ENCODE measurements around the gene HMOX2. TPM values are rescaled to one million over a fixed set of nuclear protein-coding genes. Genes with fewer than 3 reads are reported as not detected.

HMOX2 gene
- total RNA-seq, 1 donor from 2014 or later, result 31.8 TPM

DNA sequence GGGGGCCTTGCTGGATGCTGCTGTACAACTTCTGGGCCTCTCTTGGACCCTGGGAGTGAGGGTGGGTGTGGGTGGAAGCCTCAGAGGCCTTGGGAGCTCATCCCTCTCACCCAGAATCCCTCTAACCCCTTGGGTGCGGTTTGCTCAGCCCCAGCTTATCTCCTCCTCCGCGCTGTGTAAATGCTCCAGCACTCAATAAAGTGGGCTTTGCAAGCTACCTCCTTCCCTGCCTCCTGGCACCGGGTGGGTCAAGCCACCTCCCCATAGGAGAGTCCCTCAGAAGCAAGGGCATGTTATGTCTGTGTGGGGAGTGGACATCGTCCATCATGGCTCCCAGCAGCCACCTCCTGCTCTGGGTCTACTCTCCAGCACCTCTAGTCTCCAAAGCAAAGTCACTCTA lies 33.9 kb downstream of the HMOX2 start:
- Histone ChIP-seq H3K27me3 (ENCODE audit: control insufficient read depth in 3 of 3, insufficient read depth in 3 of 3, low read length in 3 of 3) (no peaks in the 10 kb centered on the region), H3K36me3 (ENCODE audit: control insufficient read depth in 3 of 3, insufficient read depth in 3 of 3, low read length in 3 of 3) (peaks cover 49 to 57% (median 51%) of the 10 kb centered on the region in 3 donors), H3K9me3 (ENCODE audit: control insufficient read depth in 3 of 3, low read length in 3 of 3) (no peaks in the 10 kb centered on the region), H3K4me1 (ENCODE audit: control insufficient read depth in 3 of 3, insufficient read depth in 3 of 3, low read length in 3 of 3) (peaks cover 21 to 35% (median 35%) of the 10 kb centered on the region in 3 donors), H3K4me3 (ENCODE audit: low read length in 3 of 3) (no peak overlapping the region), H3K27ac (ENCODE audit: low read depth, low read length) (no peak overlapping the region), H3K9ac (ENCODE audit: low read depth in 1 of 3, low read length in 3 of 3) (no peak overlapping the region)

DNA sequence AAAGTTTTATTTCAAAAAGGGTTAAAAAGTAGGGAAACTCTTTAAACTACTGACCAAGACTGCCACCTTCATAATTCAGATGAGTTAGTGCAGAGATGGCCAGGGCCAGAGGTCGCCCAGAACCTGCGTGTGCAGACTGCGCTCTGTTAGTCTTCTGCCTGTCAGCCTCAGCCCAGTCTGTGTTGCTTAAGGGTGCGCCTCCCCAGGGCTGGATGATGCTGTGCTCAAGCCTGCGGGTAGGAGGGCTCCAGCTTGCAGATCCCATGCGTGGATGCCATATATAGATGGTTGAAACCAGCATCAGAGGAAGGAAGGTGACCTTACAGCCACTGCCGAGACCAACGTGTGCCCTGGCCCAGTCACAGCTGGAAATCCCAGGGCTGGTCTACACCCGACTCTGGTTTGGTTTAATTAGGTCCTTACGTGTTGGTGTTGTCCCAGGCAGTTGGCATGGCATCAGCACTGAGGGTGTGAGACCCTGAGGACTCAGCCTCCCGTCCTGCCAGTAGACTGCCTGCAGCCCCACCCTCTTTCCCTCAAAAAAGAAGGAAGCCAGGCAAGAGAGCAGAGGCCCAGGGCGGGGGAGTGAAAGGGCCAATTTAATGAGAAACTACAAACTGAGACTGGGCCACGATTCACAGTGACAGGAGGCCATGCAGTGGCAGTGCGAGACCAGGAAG lies 34.7 kb downstream of the HMOX2 start:
- Histone ChIP-seq H3K27ac (ENCODE audit: low read depth, low read length) (no peak overlapping the region), H3K9me3 (ENCODE audit: control insufficient read depth in 3 of 3, low read length in 3 of 3) (no peaks in the 10 kb centered on the region), H3K27me3 (ENCODE audit: control insufficient read depth in 3 of 3, insufficient read depth in 3 of 3, low read length in 3 of 3) (no peaks in the 10 kb centered on the region), H3K9ac (ENCODE audit: low read depth in 1 of 3, low read length in 3 of 3) (peak overlapping the region in 1 of 3 donors; percentile 45), H3K4me1 (ENCODE audit: control insufficient read depth in 3 of 3, insufficient read depth in 3 of 3, low read length in 3 of 3) (peaks cover 28 to 39% (median 35%) of the 10 kb centered on the region in 3 donors), H3K4me3 (ENCODE audit: low read length in 3 of 3) (no peak overlapping the region), H3K36me3 (ENCODE audit: control insufficient read depth in 3 of 3, insufficient read depth in 3 of 3, low read length in 3 of 3) (peaks cover 49 to 57% (median 51%) of the 10 kb centered on the region in 3 donors)

DNA sequence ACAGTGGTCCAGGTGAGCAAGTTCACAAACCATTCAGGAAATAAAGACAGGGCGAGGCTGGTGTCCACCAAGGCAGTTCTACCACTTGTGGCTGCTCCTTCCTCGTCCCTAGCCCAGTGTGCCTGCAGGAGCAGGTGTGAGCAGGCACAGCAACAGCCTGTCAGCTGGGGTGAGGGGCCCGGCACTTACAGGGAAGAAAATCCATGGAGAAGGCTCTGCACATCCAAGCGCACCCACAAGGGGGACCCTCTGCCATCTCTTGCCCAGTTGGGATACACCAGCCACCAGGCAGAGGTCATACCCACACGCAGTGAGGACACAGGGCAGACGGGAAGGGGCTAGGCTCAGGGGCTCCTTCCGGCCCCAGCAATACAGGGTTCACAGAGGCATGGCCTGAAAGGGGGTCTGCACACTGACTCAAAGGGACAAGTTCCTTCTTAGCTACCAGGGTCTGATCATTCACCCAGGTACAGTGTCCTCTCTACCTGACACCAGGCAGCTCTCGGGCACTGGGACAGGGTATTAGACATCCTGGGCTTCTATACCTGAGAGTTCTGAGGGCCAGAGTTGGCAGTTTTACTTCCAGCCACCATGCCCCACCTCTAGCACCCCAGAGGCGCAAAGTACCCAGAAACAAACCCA lies 35.4 kb downstream of the HMOX2 start:
- Histone ChIP-seq H3K27me3 (ENCODE audit: control insufficient read depth in 3 of 3, insufficient read depth in 3 of 3, low read length in 3 of 3) (no peaks in the 10 kb centered on the region), H3K4me1 (ENCODE audit: control insufficient read depth in 3 of 3, insufficient read depth in 3 of 3, low read length in 3 of 3) (peaks cover 29 to 37% (median 30%) of the 10 kb centered on the region in 3 donors), H3K27ac (ENCODE audit: low read depth, low read length) (no peak overlapping the region), H3K4me3 (ENCODE audit: low read length in 3 of 3) (no peak overlapping the region), H3K9ac (ENCODE audit: low read depth in 1 of 3, low read length in 3 of 3) (peak overlapping the region in 1 of 3 donors; percentile 45), H3K36me3 (ENCODE audit: control insufficient read depth in 3 of 3, insufficient read depth in 3 of 3, low read length in 3 of 3) (peaks cover 46 to 57% (median 51%) of the 10 kb centered on the region in 3 donors), H3K9me3 (ENCODE audit: control insufficient read depth in 3 of 3, low read length in 3 of 3) (no peaks in the 10 kb centered on the region)

DNA sequence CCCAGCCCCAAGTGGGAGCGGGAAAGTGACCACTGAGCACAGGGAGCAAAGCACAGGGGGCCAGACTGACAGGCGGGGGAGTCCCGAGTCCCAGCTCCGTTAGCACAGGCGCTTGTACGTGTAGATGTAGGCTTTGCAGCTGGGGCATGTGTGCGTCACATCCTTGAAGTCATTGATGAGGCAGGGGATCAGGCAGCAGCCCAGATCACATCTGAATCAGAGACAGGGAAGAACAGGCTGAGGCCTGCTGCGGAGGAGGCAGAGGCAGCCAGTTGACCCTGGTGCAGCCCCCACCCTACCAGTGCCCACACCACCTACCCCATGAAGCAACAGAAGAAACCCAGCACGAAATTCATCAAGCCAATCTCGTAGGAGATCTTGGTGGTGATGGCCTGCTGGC lies 36.3 kb downstream of the HMOX2 start:
- no peaks in the 10 kb centered on the region for H3K9me3 ChIP-seq (ENCODE audit: control insufficient read depth in 3 of 3, low read length in 3 of 3)
- H3K27me3 ChIP-seq (ENCODE audit: control insufficient read depth in 3 of 3, insufficient read depth in 3 of 3, low read length in 3 of 3), result no peaks in the 10 kb centered on the region
- no peak overlapping the region for H3K4me3 ChIP-seq (ENCODE audit: low read length in 3 of 3)
- no peak overlapping the region for H3K27ac ChIP-seq (ENCODE audit: low read depth, low read length)
- H3K9ac ChIP-seq (ENCODE audit: low read depth in 1 of 3, low read length in 3 of 3), result no peak overlapping the region
- peaks cover 29 to 36% (median 30%) of the 10 kb centered on the region in 3 donors for H3K4me1 ChIP-seq (ENCODE audit: control insufficient read depth in 3 of 3, insufficient read depth in 3 of 3, low read length in 3 of 3)
- peaks cover 40 to 54% (median 49%) of the 10 kb centered on the region in 3 donors for H3K36me3 ChIP-seq (ENCODE audit: control insufficient read depth in 3 of 3, insufficient read depth in 3 of 3, low read length in 3 of 3)

DNA sequence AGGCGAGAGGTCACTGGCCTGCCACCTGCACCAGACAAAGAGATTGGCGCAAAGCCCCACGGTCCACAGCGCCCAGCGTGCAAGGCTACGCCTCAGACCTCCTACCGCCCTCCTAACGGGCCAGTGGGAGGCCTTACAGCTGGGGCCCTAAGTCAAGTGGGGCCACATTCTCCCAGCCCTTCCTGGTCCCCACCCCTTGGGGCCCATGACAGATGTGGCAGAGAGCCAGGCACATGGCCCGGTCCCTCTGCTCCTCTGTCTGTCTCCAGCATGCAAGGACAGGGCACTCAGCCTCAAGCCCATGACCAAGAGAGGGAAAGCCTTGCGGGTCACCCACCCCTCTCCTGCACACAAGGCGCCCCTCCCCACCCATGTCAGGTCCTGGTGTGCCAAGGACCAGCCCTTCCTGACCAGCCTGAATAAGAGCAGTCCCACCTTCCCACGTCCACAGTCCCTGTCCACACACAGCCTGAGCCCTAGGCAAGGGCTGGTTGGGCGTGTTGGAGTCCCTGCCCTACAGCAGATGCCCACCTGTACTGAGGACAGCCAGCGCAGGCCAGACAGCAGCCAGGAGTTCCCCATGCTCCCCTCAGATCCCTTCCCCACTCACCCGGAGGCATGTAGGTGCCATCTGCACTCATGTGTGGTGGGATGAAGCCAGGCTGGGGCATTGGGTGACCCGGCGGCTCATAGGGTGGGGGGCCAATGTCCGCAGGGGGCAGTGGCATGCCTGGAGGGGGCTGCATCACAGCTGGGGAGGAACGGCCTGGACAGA lies 37.1 kb downstream of the HMOX2 start:
- H3K27me3 ChIP-seq (ENCODE audit: control insufficient read depth in 3 of 3, insufficient read depth in 3 of 3, low read length in 3 of 3), result no peaks in the 10 kb centered on the region
- H3K4me3 ChIP-seq (ENCODE audit: low read length in 3 of 3), result no peak overlapping the region
- H3K36me3 ChIP-seq (ENCODE audit: control insufficient read depth in 3 of 3, insufficient read depth in 3 of 3, low read length in 3 of 3), result peaks cover 32 to 46% (median 41%) of the 10 kb centered on the region in 3 donors
- peaks cover 30 to 36% (median 31%) of the 10 kb centered on the region in 3 donors for H3K4me1 ChIP-seq (ENCODE audit: control insufficient read depth in 3 of 3, insufficient read depth in 3 of 3, low read length in 3 of 3)
- H3K27ac ChIP-seq (ENCODE audit: low read depth, low read length), result no peak overlapping the region
- H3K9me3 ChIP-seq (ENCODE audit: control insufficient read depth in 3 of 3, low read length in 3 of 3), result no peaks in the 10 kb centered on the region
- H3K9ac ChIP-seq (ENCODE audit: low read depth in 1 of 3, low read length in 3 of 3), result no peak overlapping the region

DNA sequence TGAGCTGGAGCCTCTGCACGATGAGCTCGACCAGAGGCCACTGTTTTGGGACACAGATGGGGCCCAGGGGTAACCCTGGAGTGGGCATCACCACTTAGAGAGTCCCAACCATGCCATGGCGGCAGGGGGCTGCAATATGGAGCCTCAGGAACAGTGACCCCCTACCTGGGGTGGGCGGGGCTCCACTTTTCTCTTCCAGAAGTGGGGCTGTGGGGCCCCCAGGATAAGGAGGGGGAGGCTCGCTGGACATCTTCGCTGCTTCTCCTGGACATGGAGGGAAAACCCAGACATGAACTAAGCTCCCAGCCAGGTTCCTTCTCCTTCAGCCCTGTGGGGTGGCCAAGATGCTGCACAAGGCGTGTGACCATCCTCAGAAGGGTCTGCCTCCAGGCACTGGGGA lies 37.7 kb downstream of the HMOX2 start:
- peak overlapping the region in 1 of 3 donors; percentile 45 for H3K9ac ChIP-seq (ENCODE audit: low read depth in 1 of 3, low read length in 3 of 3)
- H3K9me3 ChIP-seq (ENCODE audit: control insufficient read depth in 3 of 3, low read length in 3 of 3), result no peaks in the 10 kb centered on the region
- H3K27ac ChIP-seq (ENCODE audit: low read depth, low read length), result peak overlapping the region; percentile 50
- H3K4me1 ChIP-seq (ENCODE audit: control insufficient read depth in 3 of 3, insufficient read depth in 3 of 3, low read length in 3 of 3), result peaks cover 30 to 36% (median 31%) of the 10 kb centered on the region in 3 donors
- H3K36me3 ChIP-seq (ENCODE audit: control insufficient read depth in 3 of 3, insufficient read depth in 3 of 3, low read length in 3 of 3), result peaks cover 26 to 40% (median 35%) of the 10 kb centered on the region in 3 donors
- no peak overlapping the region for H3K4me3 ChIP-seq (ENCODE audit: low read length in 3 of 3)
- no peaks in the 10 kb centered on the region for H3K27me3 ChIP-seq (ENCODE audit: control insufficient read depth in 3 of 3, insufficient read depth in 3 of 3, low read length in 3 of 3)

DNA sequence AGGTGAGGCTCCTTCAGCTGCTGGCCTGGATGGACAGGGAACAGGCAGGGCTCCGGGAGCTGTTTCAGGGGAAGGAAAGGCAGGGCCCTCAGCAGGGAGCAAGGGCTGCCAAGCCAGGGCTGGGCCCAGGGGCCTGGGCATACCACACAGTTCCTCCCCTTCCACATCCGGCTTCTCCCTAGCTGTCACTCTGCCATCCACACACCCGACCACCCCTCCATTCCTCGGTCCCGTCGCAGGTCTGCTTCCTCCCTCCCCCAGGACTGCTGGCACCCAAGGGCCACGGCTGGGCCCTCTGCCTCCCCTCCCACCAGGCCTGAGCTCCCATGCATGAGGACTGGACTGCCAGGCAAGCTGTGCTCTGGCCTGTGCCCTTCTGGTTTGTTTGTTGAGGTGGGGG lies 38.4 kb downstream of the HMOX2 start:
- Histone ChIP-seq H3K4me1 (ENCODE audit: control insufficient read depth in 3 of 3, insufficient read depth in 3 of 3, low read length in 3 of 3) (peaks cover 30 to 42% (median 34%) of the 10 kb centered on the region in 3 donors), H3K36me3 (ENCODE audit: control insufficient read depth in 3 of 3, insufficient read depth in 3 of 3, low read length in 3 of 3) (peaks cover 22 to 34% (median 27%) of the 10 kb centered on the region in 3 donors), H3K9me3 (ENCODE audit: control insufficient read depth in 3 of 3, low read length in 3 of 3) (no peaks in the 10 kb centered on the region), H3K27ac (ENCODE audit: low read depth, low read length) (peak overlapping the region; percentile 50), H3K27me3 (ENCODE audit: control insufficient read depth in 3 of 3, insufficient read depth in 3 of 3, low read length in 3 of 3) (no peaks in the 10 kb centered on the region), H3K4me3 (ENCODE audit: low read length in 3 of 3) (no peak overlapping the region), H3K9ac (ENCODE audit: low read depth in 1 of 3, low read length in 3 of 3) (peak overlapping the region in 1 of 3 donors; percentile 50)

DNA sequence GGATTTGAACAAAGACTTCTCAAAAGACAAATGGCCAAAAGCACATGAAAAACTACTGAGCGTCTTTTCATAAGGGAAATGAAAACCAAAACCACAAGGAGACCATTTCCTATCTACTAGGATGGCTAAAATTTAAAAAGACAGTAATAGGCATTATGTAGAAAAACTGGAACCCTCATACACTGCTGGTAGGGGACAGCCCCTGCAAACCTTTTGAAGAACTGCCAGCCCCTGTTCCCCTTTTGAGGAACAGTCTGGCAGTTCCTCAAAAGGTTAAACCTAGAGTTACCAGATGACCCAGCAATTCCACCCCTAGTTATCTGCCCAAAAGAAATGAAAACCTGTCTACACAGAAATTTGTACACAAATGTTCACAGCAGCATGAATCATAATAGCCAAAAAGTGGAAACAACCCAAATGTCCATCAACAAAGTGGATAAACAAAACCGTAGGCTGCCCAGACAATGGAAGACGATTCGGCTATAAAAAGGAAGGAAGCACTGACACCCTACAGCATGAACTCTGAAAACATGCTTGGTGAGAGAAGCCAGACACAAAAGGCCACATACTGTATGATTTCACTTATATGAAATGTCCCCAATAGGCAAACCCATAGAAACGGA lies 39.5 kb downstream of the HMOX2 start:
- Histone ChIP-seq H3K4me3 (ENCODE audit: low read length in 3 of 3) (no peak overlapping the region), H3K27me3 (ENCODE audit: control insufficient read depth in 3 of 3, insufficient read depth in 3 of 3, low read length in 3 of 3) (no peaks in the 10 kb centered on the region), H3K27ac (ENCODE audit: low read depth, low read length) (peak overlapping the region; percentile 50), H3K9me3 (ENCODE audit: control insufficient read depth in 3 of 3, low read length in 3 of 3) (no peaks in the 10 kb centered on the region), H3K4me1 (ENCODE audit: control insufficient read depth in 3 of 3, insufficient read depth in 3 of 3, low read length in 3 of 3) (peaks cover 30 to 44% (median 34%) of the 10 kb centered on the region in 3 donors), H3K9ac (ENCODE audit: low read depth in 1 of 3, low read length in 3 of 3) (no peak overlapping the region), H3K36me3 (ENCODE audit: control insufficient read depth in 3 of 3, insufficient read depth in 3 of 3, low read length in 3 of 3) (peaks cover 15 to 26% (median 18%) of the 10 kb centered on the region in 3 donors)

DNA sequence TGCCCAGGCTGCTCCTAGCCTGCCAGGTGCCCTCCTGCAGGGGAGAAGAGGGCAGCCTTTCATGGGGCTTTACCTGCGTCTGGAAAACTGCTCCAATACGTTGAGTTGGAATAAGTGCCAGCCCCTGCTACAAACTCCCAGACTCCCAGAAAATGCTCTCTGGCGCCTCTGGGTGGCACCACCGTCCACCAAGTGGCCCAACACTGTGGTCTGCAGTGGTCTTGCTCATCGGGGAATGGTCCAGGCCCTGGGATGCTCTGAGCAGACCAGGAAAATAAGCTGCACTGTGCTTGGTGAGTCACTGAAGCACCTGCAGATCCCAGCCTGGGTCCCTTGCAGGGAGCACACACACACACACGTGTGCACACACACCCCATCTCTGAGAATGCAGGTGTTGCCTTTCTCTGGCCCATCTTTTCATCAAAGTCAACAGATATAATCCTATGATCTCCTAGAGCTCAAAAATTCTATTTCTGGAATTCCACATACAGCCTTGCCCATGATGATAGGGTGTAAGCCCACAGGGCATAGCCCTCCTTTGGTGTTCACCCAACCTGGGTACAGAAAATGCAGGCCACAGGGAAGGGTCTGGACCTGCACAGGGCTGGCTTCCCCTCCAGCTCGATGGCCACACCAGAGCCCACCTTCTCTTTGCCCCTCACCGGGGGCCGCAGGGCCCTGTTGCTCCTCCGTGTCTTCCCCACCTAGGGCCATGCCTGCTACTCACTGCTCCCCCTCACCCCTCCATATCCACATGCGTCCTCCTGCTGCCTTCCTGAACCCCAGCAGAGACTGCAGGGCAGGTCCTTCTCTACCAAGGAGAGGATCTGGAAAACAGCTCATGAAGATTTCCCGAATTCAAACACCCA lies 41.8 kb downstream of the HMOX2 start:
- Histone ChIP-seq H3K4me1 (ENCODE audit: control insufficient read depth in 3 of 3, insufficient read depth in 3 of 3, low read length in 3 of 3) (peaks cover 39 to 54% (median 40%) of the 10 kb centered on the region in 3 donors), H3K4me3 (ENCODE audit: low read length in 3 of 3) (no peak overlapping the region), H3K9ac (ENCODE audit: low read depth in 1 of 3, low read length in 3 of 3) (peak overlapping the region in 1 of 3 donors; percentile 45), H3K27ac (ENCODE audit: low read depth, low read length) (no peak overlapping the region), H3K36me3 (ENCODE audit: control insufficient read depth in 3 of 3, insufficient read depth in 3 of 3, low read length in 3 of 3) (peaks cover 0 to 5% (median 0%) of the 10 kb centered on the region in 3 donors), H3K27me3 (ENCODE audit: control insufficient read depth in 3 of 3, insufficient read depth in 3 of 3, low read length in 3 of 3) (no peaks in the 10 kb centered on the region), H3K9me3 (ENCODE audit: control insufficient read depth in 3 of 3, low read length in 3 of 3) (no peaks in the 10 kb centered on the region)
